ENCODE data around the gene ZNF791. TPM values are rescaled to one million over a fixed set of nuclear protein-coding genes. Genes with fewer than 3 reads are reported as not detected.
"Not testable (repeated sequence)": the region's sequence is repeated elsewhere in the genome, so short reads cannot be mapped to it uniquely, and the experiment has no call there.

ZNF791 gene
- total RNA-seq, 1 experiment from 2014 or later: 14.8 TPM

- no peak for DNase-seq (ENCODE audit: low read depth in 1 of 2, low spot score in 2 of 2)
- Histone ChIP-seq H3K36me3 (peaks cover 16% of the 10 kb centered on the region), H3K4me3 (no peak overlapping the region), H3K27ac (no peak overlapping the region), H3K27me3 (replicated peaks) (no peaks in the 10 kb centered on the region), H3K4me1 (replicated peaks) (no peaks in the 10 kb centered on the region), H3K9me3 (replicated peaks) (no peaks in the 10 kb centered on the region)
Measured at GRCh38 chr19:12607631-12608030, 3.1 kb upstream of the ZNF791 start.

GRCh38 chr19:12611361-12611699 is 610 bp downstream of the ZNF791 start:
- peak; percentile 50 to 68 for DNase-seq (ENCODE audit: low read depth in 1 of 2, low spot score in 2 of 2)
- Histone ChIP-seq H3K4me3 (peak overlapping the region; percentile 80), H3K9me3 (replicated peaks) (no peaks in the 10 kb centered on the region), H3K36me3 (peaks cover 42% of the 10 kb centered on the region), H3K27me3 (replicated peaks) (no peaks in the 10 kb centered on the region), H3K4me1 (replicated peaks) (no peaks in the 10 kb centered on the region), H3K27ac (peak overlapping the region; percentile 67)

GRCh38 chr19:12617646-12618045 is 6.9 kb downstream of the ZNF791 start:
- Histone ChIP-seq H3K27ac (no peak overlapping the region), H3K36me3 (peaks cover 55% of the 10 kb centered on the region), H3K27me3 (replicated peaks) (no peaks in the 10 kb centered on the region), H3K4me1 (replicated peaks) (no peaks in the 10 kb centered on the region), H3K9me3 (replicated peaks) (peaks cover 14% of the 10 kb centered on the region), H3K4me3 (no peak overlapping the region)
- no peak for DNase-seq (ENCODE audit: low read depth in 1 of 2, low spot score in 2 of 2)

- not testable (repeated sequence) for H3K27me3 ChIP-seq (replicated peaks); H3K27ac ChIP-seq; DNase-seq (ENCODE audit: low read depth in 1 of 2, low spot score in 2 of 2); H3K4me1 ChIP-seq (replicated peaks); H3K4me3 ChIP-seq
- Histone ChIP-seq H3K36me3 (peaks cover 63% of the 10 kb centered on the region), H3K9me3 (replicated peaks) (peaks cover 26% of the 10 kb centered on the region)
Measured at GRCh38 chr19:12621253-12622024, 10.7 kb downstream of the ZNF791 start.

- peaks cover 43% of the 10 kb centered on the region for H3K9me3 ChIP-seq (replicated peaks)
- H3K4me3 ChIP-seq: no peak overlapping the region
- DNase-seq (ENCODE audit: low read depth in 1 of 2, low spot score in 2 of 2): no peak
- no peak overlapping the region for H3K27ac ChIP-seq
- H3K36me3 ChIP-seq: peaks cover 76% of the 10 kb centered on the region
- H3K27me3 ChIP-seq (replicated peaks): no peaks in the 10 kb centered on the region
- no peaks in the 10 kb centered on the region for H3K4me1 ChIP-seq (replicated peaks)
Measured at GRCh38 chr19:12623361-12624031, 12.8 kb downstream of the ZNF791 start.

GRCh38 chr19:12626958-12627357 is 16.2 kb downstream of the ZNF791 start:
- H3K36me3 ChIP-seq: peaks cover 90% of the 10 kb centered on the region

GRCh38 chr19:12628040-12629022 is 17.6 kb downstream of the ZNF791 start:
- DNase-seq (ENCODE audit: low read depth in 1 of 2, low spot score in 2 of 2): no peak
- peaks cover 40% of the 10 kb centered on the region for H3K9me3 ChIP-seq (replicated peaks)
- H3K4me1 ChIP-seq (replicated peaks): no peaks in the 10 kb centered on the region
- peaks cover 91% of the 10 kb centered on the region for H3K36me3 ChIP-seq
- H3K27me3 ChIP-seq (replicated peaks): no peaks in the 10 kb centered on the region
- H3K27ac ChIP-seq: no peak overlapping the region
- no peak overlapping the region for H3K4me3 ChIP-seq

More at GRCh38 chr19:12626958-12627357, 16.2 kb downstream of the ZNF791 start:
- Histone ChIP-seq H3K9me3 (replicated peaks) (peaks cover 41% of the 10 kb centered on the region), H3K4me1 (replicated peaks) (no peaks in the 10 kb centered on the region), H3K27me3 (replicated peaks) (no peaks in the 10 kb centered on the region), H3K27ac (no peak overlapping the region), H3K4me3 (no peak overlapping the region)
- no peak for DNase-seq (ENCODE audit: low read depth in 1 of 2, low spot score in 2 of 2)

- no peak overlapping the region for H3K27ac ChIP-seq
- H3K27me3 ChIP-seq (replicated peaks): no peaks in the 10 kb centered on the region
- no peak for DNase-seq (ENCODE audit: low read depth in 1 of 2, low spot score in 2 of 2)
- peaks cover 39% of the 10 kb centered on the region for H3K9me3 ChIP-seq (replicated peaks)
- H3K4me3 ChIP-seq: no peak overlapping the region
- peaks cover 82% of the 10 kb centered on the region for H3K36me3 ChIP-seq
- H3K4me1 ChIP-seq (replicated peaks): no peaks in the 10 kb centered on the region
Measured at GRCh38 chr19:12629215-12629614, 18.5 kb downstream of the ZNF791 start.

- H3K27me3 ChIP-seq (replicated peaks): no peaks in the 10 kb centered on the region
- H3K4me1 ChIP-seq (replicated peaks): peaks cover 7% of the 10 kb centered on the region; the same call in 1 of the 2 replicates
- peaks cover 6% of the 10 kb centered on the region; the same call in 1 of the 2 replicates for H3K9me3 ChIP-seq (replicated peaks)
- no peak overlapping the region for H3K27ac ChIP-seq
- peaks cover 8% of the 10 kb centered on the region; the same call in 1 of the 2 replicates for H3K36me3 ChIP-seq
- DNase-seq (ENCODE audit: low read depth in 1 of 2, low spot score in 2 of 2): no peak
- no peak overlapping the region for H3K4me3 ChIP-seq
Measured at GRCh38 chr19:12636631-12637030, 25.9 kb downstream of the ZNF791 start.

GRCh38 chr19:12638611-12639182 is 28.0 kb downstream of the ZNF791 start:
- H3K27me3 ChIP-seq (replicated peaks): no peaks in the 10 kb centered on the region
- DNase-seq (ENCODE audit: low read depth in 1 of 2, low spot score in 2 of 2): no peak
- H3K4me1 ChIP-seq (replicated peaks): peaks cover 7% of the 10 kb centered on the region; the same call in 1 of the 2 replicates
- H3K36me3 ChIP-seq: no peaks in the 10 kb centered on the region
- H3K9me3 ChIP-seq (replicated peaks): peaks cover 3% of the 10 kb centered on the region
- no peak overlapping the region for H3K27ac ChIP-seq
- H3K4me3 ChIP-seq: no peak overlapping the region

- Histone ChIP-seq H3K36me3 (no peaks in the 10 kb centered on the region), H3K9me3 (replicated peaks) (peaks cover 3% of the 10 kb centered on the region), H3K4me1 (replicated peaks) (peaks cover 7% of the 10 kb centered on the region; the same call in 1 of the 2 replicates), H3K27ac (no peak overlapping the region), H3K4me3 (no peak overlapping the region), H3K27me3 (replicated peaks) (no peaks in the 10 kb centered on the region)
- DNase-seq (ENCODE audit: low read depth in 1 of 2, low spot score in 2 of 2): peak; percentile 37 to 63
Measured at GRCh38 chr19:12639901-12640613, 29.3 kb downstream of the ZNF791 start.

- DNase-seq (ENCODE audit: low read depth in 1 of 2, low spot score in 2 of 2): no peak
- Histone ChIP-seq H3K4me3 (no peak overlapping the region), H3K4me1 (replicated peaks) (peaks cover 7% of the 10 kb centered on the region; the same call in 1 of the 2 replicates), H3K27ac (no peak overlapping the region), H3K36me3 (no peaks in the 10 kb centered on the region), H3K27me3 (replicated peaks) (no peaks in the 10 kb centered on the region), H3K9me3 (replicated peaks) (peaks cover 3% of the 10 kb centered on the region)
Measured at GRCh38 chr19:12641456-12641855, 30.7 kb downstream of the ZNF791 start.

- Histone ChIP-seq H3K27ac (no peak overlapping the region), H3K4me3 (no peak overlapping the region), H3K9me3 (replicated peaks) (peaks cover 3% of the 10 kb centered on the region), H3K4me1 (replicated peaks) (peaks cover 7% of the 10 kb centered on the region; the same call in 1 of the 2 replicates), H3K36me3 (no peaks in the 10 kb centered on the region), H3K27me3 (replicated peaks) (no peaks in the 10 kb centered on the region)
- DNase-seq (ENCODE audit: low read depth in 1 of 2, low spot score in 2 of 2): no peak
Measured at GRCh38 chr19:12642506-12642905, 31.8 kb downstream of the ZNF791 start.

All from SJSA1 (cell line).